K562 (cell line): Measurements from ENCODE around the gene FAM222A. TPM values are rescaled to one million over a fixed set of nuclear protein-coding genes. Genes with fewer than 3 reads are reported as not detected.

Source experiments
- ATAC-seq: fragments of 200-7000 bp; cut with Tn5 transposase; 3 replicates; pipeline ENCODE4 v1.9.1; 2020; ENCODE audit warnings: moderate library complexity
- BruUV-seq: library from RNA; stranded (reverse); fragments of 400-500 nt; replicated peaks from 2 replicates; lab custom pipeline; 2021; lab: Mats Ljungman, UMichigan
- CTCF ChIA-PET: fragments of 300-600 bp; formaldehyde crosslinking; extraction: SDS; loops from one replicate; lab custom pipeline; 2021; ENCODE audit warnings: low intra/inter-chr PET ratio; lab: Yijun Ruan, JAX
- POLR2A ChIA-PET: fragments of 300-600, 350-650 bp; sonication (Branson Sonifier 250); formaldehyde crosslinking; extraction: SDS; loops from one replicate; lab custom pipeline; 2021; ENCODE audit warnings: antibody characterized with exemption, inconsistent platforms; lab: Yijun Ruan, JAX
- DNase-seq, 4 experiments: peaks; one replicate each; pipeline versions ENCODE4 v3.0.0 to v3.0.0-alpha.2; 2011 to 2018; ENCODE audit warnings: low spot score in 3 of 4, mixed read lengths in 3 of 4; ENCODE audit errors: extremely low read depth in 1 of 4
- FAIRE-seq: peaks from 2 replicates; lab custom pipeline; 2011; peaks lifted over from hg19 to GRCh38; lab: Jason Lieb, UNC
- H2AFZ ChIP-seq: 2 replicates; pipeline ENCODE4 v1.6.0; 2011; ENCODE audit warnings: low read depth, low read length, control low read depth, inconsistent platforms
- H3K27ac ChIP-seq: fragments of 200-600 bp; 3 replicates; pipeline ENCODE4 v1.8.0; 2011; ENCODE audit warnings: low read depth, mild to moderate bottlenecking, control low read depth, inconsistent platforms, low read length, moderate library complexity, mixed read lengths; ENCODE audit errors: extremely low read depth
- H3K27me3 ChIP-seq, 2 experiments: fragments of 300-600 bp in 1 of 2; 2 replicates in 1 of 2; 3 replicates in 1 of 2; pipeline versions ENCODE4 v1.6.0 to v1.8.0; 2011; ENCODE audit warnings: inconsistent platforms in 2 of 2, low read length in 2 of 2, mild to moderate bottlenecking in 1 of 2, mixed read lengths in 1 of 2, moderate library complexity in 1 of 2; ENCODE audit not compliant: control insufficient read depth in 2 of 2, insufficient read depth in 2 of 2
- H3K36me3 ChIP-seq: fragments of 300-600 bp; 3 replicates; pipeline ENCODE4 v1.8.0; 2011; ENCODE audit warnings: mild to moderate bottlenecking, low read length, inconsistent platforms; ENCODE audit not compliant: control insufficient read depth, insufficient read depth
- H3K4me1 ChIP-seq, 2 experiments: fragments of 200-600 bp in 1 of 2; replicated peaks in 1 of 2; 2 replicates in 1 of 2; 3 replicates in 1 of 2; pipeline versions ENCODE4 v1.5.1 to v1.8.0; 2011; ENCODE audit warnings: inconsistent platforms in 2 of 2, low read length in 2 of 2, mild to moderate bottlenecking in 1 of 2, mixed read lengths in 1 of 2, moderate library complexity in 1 of 2; ENCODE audit not compliant: control insufficient read depth in 2 of 2, insufficient read depth in 2 of 2
- H3K4me2 ChIP-seq: 2 replicates; pipeline ENCODE4 v1.6.1; 2011; ENCODE audit warnings: low read length, control low read depth, inconsistent platforms, mixed read lengths; ENCODE audit not compliant: insufficient read depth
- H3K4me3 ChIP-seq: fragments of 200-600 bp; sonication (generic), shearing (Covaris generic); 2 replicates; pipeline ENCODE4 v1.5.1; 2016; ENCODE audit warnings: control low read depth, inconsistent platforms
- H3K79me2 ChIP-seq: fragments of 200-600 bp; 3 replicates; pipeline ENCODE4 v1.8.0; 2011; ENCODE audit warnings: low read length, inconsistent platforms; ENCODE audit not compliant: control insufficient read depth, insufficient read depth
- H3K9ac ChIP-seq, 2 experiments: 2 replicates each; pipeline versions ENCODE4 v1.6.0 to v1.6.1; 2011; ENCODE audit warnings: low read depth in 2 of 2, low read length in 2 of 2, control low read depth in 1 of 2, inconsistent platforms in 1 of 2, mild to moderate bottlenecking in 1 of 2, mixed read lengths in 1 of 2; ENCODE audit not compliant: insufficient read depth in 1 of 2
- H3K9me1 ChIP-seq: one replicate; pipeline ENCODE4 v1.6.0; 2011; ENCODE audit warnings: inconsistent platforms, mild to moderate bottlenecking, low read length, moderate library complexity; ENCODE audit not compliant: control insufficient read depth, insufficient read depth
- H3K9me3 ChIP-seq: replicated peaks from 2 replicates; pipeline ENCODE4 v1.5.1; 2011; ENCODE audit warnings: low read depth, low read length, inconsistent platforms; ENCODE audit not compliant: control insufficient read depth, insufficient read depth
- H4K20me1 ChIP-seq: replicated peaks from 2 replicates; pipeline ENCODE4 v1.6.1; 2011; ENCODE audit warnings: low read length, inconsistent platforms, mixed read lengths; ENCODE audit not compliant: control insufficient read depth, insufficient read depth
- BRD9 ChIP-seq: fragments of 450-650 bp; IDR thresholded peaks from 2 replicates; pipeline ENCODE4 v1.6.1; 2018; ENCODE audit warnings: low read depth; ENCODE audit not compliant: partially characterized antibody
- DLX4 ChIP-seq: fragments of 250-450 bp; sonication (Bioruptor Pico); IDR thresholded peaks from 2 replicates; pipeline ENCODE4 v1.6.1; 2021; ENCODE audit warnings: mild to moderate bottlenecking
- HIVEP1 ChIP-seq: fragments of 250-450 bp; sonication (Bioruptor Pico); IDR thresholded peaks from 2 replicates; pipeline ENCODE4 v1.4.0; 2020; ENCODE audit warnings: mild to moderate bottlenecking
- KLF1 ChIP-seq: fragments of 450-650 bp; IDR thresholded peaks from 2 replicates; pipeline ENCODE4 v1.6.1; 2016; ENCODE audit warnings: missing genetic modification characterization, missing compliant biosample characterization
- MBD2 ChIP-seq: sonication (generic); IDR thresholded peaks from 2 replicates; pipeline ENCODE4 v1.6.1; 2016; ENCODE audit warnings: low read depth, borderline replicate concordance
- NONO ChIP-seq, 2 experiments: fragments of 200-400 bp in 1 of 2; fragments of 450-650 bp in 1 of 2; formaldehyde crosslinking in 1 of 2; IDR thresholded peaks; 2 replicates each; pipeline ENCODE4 v1.6.1; 2017; ENCODE audit warnings: low read depth in 2 of 2, mild to moderate bottlenecking in 2 of 2, moderate library complexity in 2 of 2, low read length in 1 of 2
- POLR3G ChIP-seq: IDR thresholded peaks from 2 replicates; pipeline ENCODE4 v1.6.1; 2011; ENCODE audit not compliant: insufficient read length, insufficient replicate concordance; ENCODE audit errors: extremely low read depth
- RCOR1 ChIP-seq, 2 experiments: IDR thresholded peaks; 2 replicates each; pipeline ENCODE4 v1.6.1; 2012; ENCODE audit warnings: low read depth in 2 of 2, low read length in 2 of 2, borderline replicate concordance in 1 of 2, improper control_type of control experiment in 1 of 2
- SLC30A9 ChIP-seq: fragments of 250-450 bp; sonication (Bioruptor Pico); IDR thresholded peaks from 2 replicates; pipeline ENCODE4 v1.8.0; 2022; ENCODE audit warnings: mild to moderate bottlenecking, moderate library complexity
- SREBF1 ChIP-seq: fragments of 150-350 bp; IDR thresholded peaks from 2 replicates; pipeline ENCODE4 v1.6.1; 2014; ENCODE audit warnings: antibody characterized with exemption, low read depth, low read length, borderline replicate concordance
- SUPT5H ChIP-seq: fragments of 450-650 bp; IDR thresholded peaks from 2 replicates; pipeline ENCODE4 v1.6.1; 2016
- ZFP36 ChIP-seq: fragments of 150-350 bp; IDR thresholded peaks from 2 replicates; pipeline ENCODE4 v1.6.1; 2018; ENCODE audit warnings: low read length, low read depth; ENCODE audit not compliant: partially characterized antibody
- ZNF274 ChIP-seq: IDR thresholded peaks from 2 replicates; pipeline ENCODE4 v1.6.1; 2011; ENCODE audit warnings: low read depth, mild to moderate bottlenecking, low read length, moderate library complexity, borderline replicate concordance
- ZNF583 ChIP-seq: fragments of 250-450 bp; sonication (Bioruptor Pico); IDR thresholded peaks from 2 replicates; pipeline ENCODE4 v1.4.0; 2020
- ZNF75A ChIP-seq: fragments of 450-650 bp; formaldehyde crosslinking; IDR thresholded peaks from 2 replicates; pipeline ENCODE4 v1.4.0; 2020; ENCODE audit warnings: mild to moderate bottlenecking
- WGBS: fragments of 100-300 bp; shearing (Covaris generic); methylation state at CpG from one replicate; pipeline ENCODE4 v1.1.6; 2016; ENCODE audit warnings: low coverage, mixed read lengths; ENCODE audit not compliant: insufficient coverage; ENCODE audit errors: missing lambda C conversion rate; 5-methylcytosine and 5-hydroxymethylcytosine counted together
- in situ Hi-C: fragments of 300-500 bp; cut with MboI; formaldehyde crosslinking; loops from 4 replicates; pipeline ENCODE4 v1.15.0; 2018; ENCODE audit warnings: inconsistent platforms, mixed read lengths
- intact Hi-C: fragments of 100-400 bp; cut with micrococcal nuclease; formaldehyde crosslinking; loops from 2 replicates; pipeline ENCODE4 v1.14.2; 2022
- polyA plus RNA-seq, 8 experiments: library from polyadenylated mRNA; depleted of rRNA in 4 of 8; stranded (reverse) in 5 of 8; unstranded in 3 of 8; fragments of >200 nt; fragmentation: Nextera tagmentation in 2 of 8; fragmentation: Illumina TruSeq in 1 of 8; extraction: Ambion mirVana in 2 of 8; extraction: Trizol in 1 of 8; gene quantifications; 2 replicates each; pipeline versions ENCODE4 v1.2.1 to v1.2.3, GENCODE V29; 2011 to 2014; ENCODE audit warnings: inconsistent platforms in 1 of 8, missing spikeins in 1 of 8
- total RNA-seq, 7 experiments: library from RNA; depleted of rRNA in 6 of 7; stranded (reverse); fragments of >200 nt in 6 of 7; fragmentation: Illumina TruSeq in 2 of 7; extraction: Trizol in 2 of 7; gene quantifications; 2 replicates each; pipeline versions ENCODE4 v1.2.1 to v1.2.3, GENCODE V29; 2011 to 2021; ENCODE audit warnings: low replicate concordance in 1 of 7

FAM222A gene
- total and polyA plus RNA-seq, 9 of the 15 experiments (the other 6 are each of a cell fraction or from before 2014, with no cell fraction given), result 0.03 to 0.36 (median 0.12) TPM; not detected in 1

- TF ChIP-seq ZFP36 (peak; percentile 98), SLC30A9 (CRISPR knock-in tag) (no peak), NONO (IDR thresholded peaks at IDR 0.05; ENCODE audit: low read depth in 2 of 2, low read length in 1 of 2) (no peak), POLR3G (no peak), SREBF1 (no peak), ZNF583 (CRISPR knock-in tag) (no peak), SUPT5H (no peak), ZNF75A (CRISPR knock-in tag) (no peak), BRD9 (no peak), DLX4 (no peak), HIVEP1 (CRISPR knock-in tag) (no peak)
Observed at GRCh38 chr12:109708939-109709338, 4.7 kb upstream of the FAM222A start (continued).

GRCh38 chr12:109709401-109709991 is 4.1 kb upstream of the FAM222A start:
- intact Hi-C loops, result no loop called here
- H3K79me2 ChIP-seq, result no peaks in the 10 kb centered on the region
- CTCF ChIA-PET, result no interaction called here
- in situ Hi-C loops, result no loop called here
- H3K36me3 ChIP-seq, result no peaks in the 10 kb centered on the region
- H4K20me1 ChIP-seq, result peaks cover 8% of the 10 kb centered on the region
- no peak overlapping the region for H2AFZ ChIP-seq
- WGBS, result 41% methylated on average over 10 of the region's 11 CpGs
- H3K27ac ChIP-seq, result no peak overlapping the region
- no peak for TF ChIP-seq ZNF274
- TF ChIP-seq RCOR1 (IDR thresholded peaks at IDR 0.05; ENCODE audit: borderline replicate concordance in 1 of 2, low read depth in 2 of 2, low read length in 2 of 2), result no peak
- TF ChIP-seq MBD2, result no peak
- no peak for TF ChIP-seq KLF1 (tag)
- no TSS peak for BruUV-seq
- no peak for ATAC-seq
- POLR2A ChIA-PET, result interaction anchor here (0.6 to 0.8 kb wide), 2 partner anchors 14 to 186 kb away, joined by 3 to 4 read pairs; no protein-coding TSS in a partner anchor
- 0 out of 5 replicates have a peak, but pooled peaks cover 0 to 4% of the 10 kb centered on the region in 2 experiments for H3K27me3 ChIP-seq
- H3K9me1 ChIP-seq, result peaks cover 2% of the 10 kb centered on the region
- peaks cover 9 to 20% of the 10 kb centered on the region in 2 experiments; a peak in 4 of 5 replicates for H3K4me1 ChIP-seq
- H3K4me2 ChIP-seq, result no peak overlapping the region
- FAIRE-seq, result no peak
- no peak overlapping the region for H3K9ac ChIP-seq
- no peaks in the 10 kb centered on the region for H3K9me3 ChIP-seq
- DNase-seq, result no peak
- no peak overlapping the region for H3K4me3 ChIP-seq
